HG03280 (cell line): ENCODE measurements around the gene RNF125.
"Not testable (repeated sequence)": the region's sequence is repeated elsewhere in the genome, so short reads cannot be mapped to it uniquely, and the experiment has no call there.

Experiments used
- ATAC-seq: cut with Tn5 transposase; IDR thresholded peaks from one replicate; pipeline ENCODE4 v1.9.1; 2021; ENCODE audit warnings: mild to moderate bottlenecking, moderate library complexity; ENCODE audit not compliant: unreplicated experiment

RNF125 gene

DNA sequence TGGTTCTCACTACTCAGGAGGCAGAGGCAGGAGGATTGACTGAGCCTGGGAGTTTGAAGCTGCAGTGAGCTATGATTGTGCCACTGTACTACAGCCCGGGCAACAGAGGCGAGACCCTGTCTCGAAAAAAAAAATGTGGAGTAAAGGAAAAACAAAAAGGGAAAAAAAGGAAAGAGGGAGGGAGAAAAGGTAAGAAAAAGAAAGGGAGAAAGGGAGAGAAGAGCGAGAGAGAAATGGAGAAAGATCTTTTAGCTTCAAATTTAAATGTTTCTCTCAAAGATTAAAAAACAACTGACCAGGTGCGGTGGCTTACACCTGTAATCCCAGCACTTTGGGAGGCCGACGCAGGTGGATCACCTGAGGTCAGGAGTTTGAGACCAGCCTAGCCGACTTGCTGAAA, 65.2 kb downstream of the RNF125 start:
- no peak for ATAC-seq

DNA sequence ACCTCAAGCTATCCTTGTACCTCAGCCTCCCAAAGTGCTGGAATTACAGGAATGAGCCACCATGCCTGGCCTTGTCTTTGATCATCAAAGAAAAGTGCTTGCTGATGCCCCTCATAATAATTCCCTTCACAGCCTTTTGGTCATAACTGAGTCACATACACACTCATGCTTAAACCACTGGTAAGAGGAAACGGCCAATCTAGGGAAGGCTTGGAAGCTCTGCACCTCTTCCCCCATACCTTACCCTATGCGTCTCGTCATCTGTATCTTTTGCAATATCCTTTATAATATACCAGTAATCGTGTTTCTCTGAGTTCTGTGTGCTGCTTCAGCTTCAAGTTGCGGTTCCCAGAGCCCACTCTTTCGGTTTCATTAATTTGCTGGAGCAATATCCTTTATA, 68.3 kb downstream of the RNF125 start:
- no peak for ATAC-seq

DNA sequence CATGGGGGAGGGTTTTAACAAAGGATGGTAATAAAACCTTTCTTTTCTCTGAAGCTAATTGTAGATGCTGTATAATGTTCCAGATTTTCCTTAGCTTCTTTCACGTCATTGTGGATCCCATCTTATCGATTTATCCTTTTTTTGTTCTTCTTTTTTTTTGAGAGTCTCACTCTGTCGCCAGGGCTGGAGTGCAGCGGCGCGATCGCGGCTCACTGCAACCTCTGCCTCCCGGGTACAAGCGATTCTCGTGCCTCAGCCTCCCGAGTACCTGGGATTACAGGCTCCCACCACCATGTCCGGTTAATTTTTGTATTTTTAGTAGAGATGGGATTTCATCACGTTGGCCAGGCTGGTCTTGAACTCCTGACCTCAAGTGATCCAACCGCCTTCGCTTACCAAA, 72.2 kb downstream of the RNF125 start:
- ATAC-seq, result not testable (repeated sequence)

DNA sequence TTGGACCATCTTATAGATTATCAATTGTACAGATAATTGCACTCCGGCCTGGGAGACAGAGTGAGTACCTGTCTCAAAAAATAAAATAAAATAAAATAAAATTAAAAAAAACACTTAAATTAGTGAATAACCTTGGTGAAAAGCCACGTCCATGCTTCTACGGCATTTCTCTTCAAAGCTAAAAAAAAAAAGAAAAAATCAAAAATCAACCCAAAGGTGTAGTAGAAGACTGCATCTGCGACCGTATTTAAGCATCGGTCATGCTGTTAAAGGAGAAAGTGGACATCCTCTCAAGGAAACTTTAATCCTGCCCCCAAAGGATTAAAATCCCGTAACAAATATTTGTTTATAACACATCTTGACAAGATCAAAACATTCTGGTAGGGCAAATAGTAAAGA, 72.7 kb downstream of the RNF125 start:
- ATAC-seq, result no peak

DNA sequence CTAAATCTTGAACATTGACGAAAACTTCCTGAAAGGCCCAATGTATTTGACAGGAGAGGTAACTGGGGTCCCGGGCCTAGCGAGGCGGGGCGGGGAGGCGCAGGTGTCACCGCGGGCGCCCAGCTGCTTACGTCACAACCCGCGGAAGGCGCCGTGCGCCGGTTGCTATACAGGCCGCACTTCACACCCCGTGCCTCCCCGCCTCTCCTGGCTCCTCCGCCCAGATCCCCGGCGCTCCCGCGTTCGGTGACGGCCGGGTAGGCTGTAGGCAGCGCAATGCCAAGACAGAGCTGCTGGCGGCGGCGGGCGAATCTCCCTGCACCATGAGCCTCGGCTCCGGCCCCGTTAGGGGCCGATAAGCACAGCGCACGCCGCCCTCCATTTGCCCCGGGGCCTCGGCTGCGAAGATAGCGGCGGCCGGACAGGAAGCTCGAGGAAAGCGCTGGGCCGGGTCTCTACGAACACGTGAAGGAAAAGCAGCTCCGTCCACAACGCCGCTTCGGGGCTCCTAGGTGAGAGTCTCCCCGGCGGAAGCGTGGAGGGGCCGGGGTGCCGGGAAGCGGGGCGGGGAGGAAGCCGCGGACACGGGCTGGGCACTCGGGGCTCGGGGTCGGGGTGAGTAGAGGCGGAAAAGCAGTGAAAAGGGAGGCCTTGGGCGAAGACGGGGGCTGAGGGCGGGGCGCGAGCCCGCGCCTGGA, 73.2 kb downstream of the RNF125 start, which contains the start of gene RNF138:
TSS of gene RNF138 (plus strand) at position 151 of the 698 bp plus-strand sequence. CDS start 903 bp downstream, outside the sequence.
- ATAC-seq, result peak; percentile 53

DNA sequence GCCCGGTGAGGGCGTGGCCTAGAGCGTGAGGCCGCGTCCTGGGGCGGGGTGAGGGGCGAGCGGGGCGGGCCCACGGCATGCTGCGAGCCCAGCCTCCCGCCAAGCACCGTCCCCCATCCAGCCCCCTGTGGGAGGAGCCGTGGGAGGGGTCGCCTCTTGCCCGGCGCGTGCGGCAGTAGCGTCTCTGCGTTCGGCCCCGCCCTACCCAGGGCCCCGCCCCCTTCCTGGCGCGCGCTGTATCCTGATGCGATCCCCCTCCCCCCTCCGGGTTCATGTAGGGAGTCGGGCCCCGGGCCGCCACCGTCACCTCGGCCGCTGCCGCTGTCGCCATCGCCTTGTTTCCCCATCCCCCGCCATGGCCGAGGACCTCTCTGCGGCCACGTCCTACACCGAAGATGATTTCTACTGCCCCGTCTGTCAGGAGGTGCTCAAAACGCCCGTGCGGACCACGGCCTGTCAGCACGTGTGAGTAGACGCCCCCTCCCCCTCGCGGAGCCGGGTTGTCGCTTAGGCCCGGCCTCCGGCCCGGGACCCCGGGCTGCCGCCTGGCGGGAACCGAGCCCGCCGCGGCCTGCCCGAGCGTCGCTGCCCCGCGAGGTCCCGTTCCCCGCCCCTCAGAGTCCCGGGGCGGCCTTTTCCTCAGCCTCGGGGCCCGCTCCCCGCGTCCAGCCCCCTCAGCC, 73.9 kb downstream of the RNF125 start:
- ATAC-seq, result peak; percentile 89

DNA sequence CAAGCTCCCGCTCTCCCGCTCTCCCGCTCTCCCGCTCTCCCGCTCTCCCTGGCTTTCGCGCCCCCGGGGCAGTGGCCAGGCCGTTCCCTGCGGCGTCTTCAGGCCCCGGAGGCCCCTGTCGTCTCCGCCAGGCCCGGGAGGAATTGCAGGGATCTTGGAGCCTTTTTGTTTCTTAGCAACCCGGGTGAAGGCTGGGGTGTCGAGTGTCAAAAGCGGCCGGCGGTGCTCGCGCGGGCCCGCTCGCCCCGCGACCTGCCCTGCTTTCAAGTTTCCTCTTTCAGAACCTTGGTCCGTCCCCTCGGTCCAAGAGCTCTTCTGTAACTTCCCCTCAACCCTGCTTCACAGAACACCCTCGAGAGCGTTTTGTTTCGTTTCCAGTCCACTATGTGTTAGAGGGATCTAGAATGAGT, 74.5 kb downstream of the RNF125 start:
- ATAC-seq, result peak; percentile 26

DNA sequence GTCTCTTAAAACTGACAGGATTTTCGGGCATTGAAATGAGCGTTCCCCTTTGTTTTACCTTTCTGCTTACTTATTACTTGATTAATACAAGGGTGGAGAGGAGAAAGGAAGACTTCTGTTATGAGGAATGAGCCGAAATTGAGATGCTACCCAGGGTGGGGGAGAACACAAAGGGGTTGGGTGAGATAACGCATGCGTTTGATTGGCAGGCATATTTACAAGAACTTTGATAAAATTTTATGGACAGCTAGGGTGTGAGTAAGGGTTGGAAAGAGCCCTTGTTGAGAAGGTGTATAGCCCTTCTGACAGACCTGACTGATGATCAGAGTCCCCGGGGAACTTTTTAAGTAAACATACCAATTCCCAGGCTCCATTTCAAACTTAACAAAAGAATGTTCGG, 74.9 kb downstream of the RNF125 start:
- no peak for ATAC-seq

DNA sequence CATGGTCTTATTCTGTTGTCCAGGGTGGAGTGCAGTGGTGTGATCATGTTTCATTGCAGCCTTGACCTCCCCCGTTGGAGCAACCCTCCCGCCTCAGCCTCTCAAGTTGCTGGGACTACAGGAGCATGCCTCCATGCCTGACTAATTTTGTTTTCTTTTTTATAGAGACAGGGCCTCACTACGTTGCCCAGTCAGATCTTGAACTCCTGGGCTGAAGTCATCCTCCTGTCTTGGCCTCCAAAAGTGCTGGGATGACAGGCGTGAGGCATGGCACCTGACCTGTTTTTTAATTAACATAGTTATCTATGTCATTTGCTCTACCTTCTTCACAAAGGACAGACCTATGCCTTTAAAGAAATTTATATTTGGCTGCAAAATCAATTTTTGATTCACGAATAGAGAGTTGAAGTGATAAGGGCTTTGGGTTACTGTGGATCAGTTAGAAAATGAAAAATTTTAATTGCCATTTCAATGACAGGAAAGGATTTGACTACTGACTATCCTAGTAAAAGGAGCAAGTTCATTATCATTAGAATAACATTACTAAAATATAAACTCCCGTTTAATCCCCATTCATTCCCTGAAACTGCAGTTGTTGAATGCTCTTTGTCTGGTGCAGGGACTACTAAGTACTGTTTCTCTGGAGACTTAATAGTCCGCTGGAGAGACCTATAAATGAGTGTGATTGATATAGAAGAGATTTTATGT, 76.7 kb downstream of the RNF125 start:
- ATAC-seq, result no peak

DNA sequence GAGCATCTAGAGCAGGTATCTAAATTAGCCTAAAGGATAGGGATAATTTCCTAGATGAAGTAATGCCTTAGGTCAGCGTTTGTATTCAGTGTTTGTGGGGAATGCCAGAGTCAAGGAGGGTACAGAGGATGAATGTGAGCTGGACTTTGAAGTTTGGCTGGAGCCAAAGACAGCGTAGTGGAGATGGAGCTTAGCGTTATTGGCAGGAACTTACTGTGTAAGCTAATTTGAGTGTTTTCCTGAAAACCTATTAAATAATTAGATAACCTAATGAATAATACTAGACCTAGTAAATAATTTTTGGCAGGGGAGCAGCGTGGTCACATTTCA, 77.2 kb downstream of the RNF125 start:
- ATAC-seq, result no peak

DNA sequence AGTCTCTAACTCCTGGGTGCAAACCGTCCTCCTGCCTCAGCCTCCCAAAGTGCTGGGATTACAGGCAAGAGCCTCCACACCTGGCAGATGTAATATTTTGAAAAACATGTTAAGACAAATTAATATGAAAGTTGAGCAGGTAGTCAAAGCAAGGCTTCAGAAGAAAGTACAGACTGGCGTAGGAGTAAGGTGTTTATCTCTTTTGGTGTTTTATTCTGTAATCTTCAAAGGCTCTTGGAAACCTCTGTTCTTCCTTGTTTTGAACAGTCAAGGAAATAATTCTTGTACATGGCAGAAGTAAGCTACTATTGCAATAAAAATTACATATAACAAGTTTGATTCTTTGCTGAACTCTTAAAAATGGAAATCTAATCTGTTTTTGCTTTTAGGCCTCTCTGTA, 78.3 kb downstream of the RNF125 start:
- ATAC-seq, result no peak

DNA sequence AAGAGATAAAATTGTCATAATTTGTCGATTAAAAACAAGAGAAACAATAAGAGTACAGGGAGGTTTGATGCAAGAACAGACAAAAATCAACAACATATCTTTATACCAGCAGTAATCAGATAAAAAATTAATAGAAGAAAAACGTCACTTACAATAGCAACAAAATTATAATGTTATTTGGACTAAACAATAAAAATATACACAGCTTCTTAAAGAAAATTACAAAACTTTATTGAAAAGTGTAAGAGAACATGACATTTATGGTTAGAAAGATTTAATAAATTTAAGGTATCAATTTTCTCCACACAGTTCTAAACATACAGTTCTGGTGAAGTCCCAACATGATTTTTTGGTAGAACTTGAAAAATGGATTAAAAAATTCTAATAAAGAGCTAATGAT, 85.9 kb downstream of the RNF125 start:
- no peak for ATAC-seq

DNA sequence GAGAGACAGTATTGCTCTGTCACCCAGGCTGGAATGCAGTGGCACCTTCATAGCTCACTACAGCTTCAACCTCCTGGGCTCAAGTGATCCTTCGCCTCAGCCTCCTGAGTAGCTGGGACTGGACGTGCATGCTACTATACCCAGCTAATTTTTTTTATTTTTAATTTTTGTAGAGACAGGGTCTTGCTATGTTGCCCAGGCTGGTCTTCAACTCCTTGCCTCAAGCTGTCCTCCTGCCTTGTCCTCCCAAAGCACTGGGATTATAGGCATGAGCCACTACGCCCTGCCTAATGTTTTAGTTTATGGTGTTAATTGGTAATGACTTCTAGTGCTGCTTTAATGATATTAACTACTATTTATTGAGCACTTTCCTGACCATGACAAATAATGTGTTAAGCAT, 91.4 kb downstream of the RNF125 start:
- ATAC-seq, result no peak

DNA sequence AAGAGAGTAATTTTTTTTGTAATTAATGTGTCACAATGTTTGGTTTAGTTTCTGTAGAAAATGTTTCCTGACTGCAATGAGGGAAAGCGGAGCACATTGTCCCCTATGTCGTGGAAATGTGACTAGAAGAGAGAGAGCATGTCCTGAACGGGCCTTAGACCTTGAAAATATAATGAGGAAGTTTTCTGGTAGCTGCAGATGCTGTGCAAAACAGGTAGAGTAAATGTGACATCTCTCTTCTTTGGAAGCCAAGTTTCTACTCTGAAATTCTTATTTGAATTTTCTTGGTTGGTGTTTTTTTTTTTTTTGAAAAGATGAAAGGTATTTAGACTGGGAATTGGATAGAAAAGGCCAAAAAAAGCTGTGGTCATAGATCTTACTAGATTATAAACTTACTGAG, 93.1 kb downstream of the RNF125 start:
- no peak for ATAC-seq

DNA sequence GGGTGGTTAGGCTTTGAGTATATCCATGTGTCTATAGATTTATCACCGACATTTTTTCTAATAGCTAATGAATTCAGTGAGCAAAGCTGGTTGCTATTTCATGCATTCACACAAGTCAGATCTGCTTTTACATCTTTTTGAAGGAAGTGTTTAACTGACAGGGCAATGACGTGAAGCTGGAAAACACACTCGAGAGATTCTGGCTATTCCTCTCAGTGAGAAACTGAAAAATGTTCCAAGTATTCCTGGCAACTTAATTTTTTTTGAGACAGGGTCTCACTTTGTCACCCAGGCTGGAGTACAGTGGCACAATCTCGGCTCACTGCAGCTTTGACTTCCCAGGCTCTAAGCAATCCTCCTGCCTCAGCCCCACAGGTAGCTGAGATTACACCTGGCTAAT, 94.2 kb downstream of the RNF125 start:
- no peak for ATAC-seq

DNA sequence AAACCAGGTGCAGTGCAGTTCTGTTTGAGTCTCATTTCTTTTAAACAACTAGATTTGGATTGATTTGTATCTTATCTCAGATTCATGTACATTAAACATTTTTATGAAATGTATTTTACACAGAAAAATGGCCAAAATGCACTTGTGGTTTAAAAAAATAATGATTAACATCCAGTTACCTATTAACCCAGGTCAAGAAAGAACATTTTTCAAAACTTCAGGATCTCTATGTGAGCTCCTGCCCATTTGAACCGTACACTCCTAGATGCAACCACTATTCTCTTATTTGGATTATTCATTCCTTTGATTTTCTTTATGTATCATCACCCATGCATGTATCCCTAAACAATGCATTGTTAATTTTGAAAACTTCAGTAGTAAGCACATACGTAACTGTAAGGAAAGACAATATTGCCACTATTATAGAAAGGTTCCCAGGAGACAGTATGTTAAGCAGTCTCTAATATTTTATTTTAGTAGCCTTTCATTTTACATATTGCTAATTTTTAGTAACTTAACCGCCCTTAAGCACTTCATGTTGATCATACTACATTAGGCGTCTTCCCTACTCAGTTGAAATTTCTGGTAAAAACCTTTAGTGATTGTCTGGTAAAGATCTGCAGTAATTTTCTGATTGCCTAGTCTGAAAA, 95.8 kb downstream of the RNF125 start:
- no peak for ATAC-seq

DNA sequence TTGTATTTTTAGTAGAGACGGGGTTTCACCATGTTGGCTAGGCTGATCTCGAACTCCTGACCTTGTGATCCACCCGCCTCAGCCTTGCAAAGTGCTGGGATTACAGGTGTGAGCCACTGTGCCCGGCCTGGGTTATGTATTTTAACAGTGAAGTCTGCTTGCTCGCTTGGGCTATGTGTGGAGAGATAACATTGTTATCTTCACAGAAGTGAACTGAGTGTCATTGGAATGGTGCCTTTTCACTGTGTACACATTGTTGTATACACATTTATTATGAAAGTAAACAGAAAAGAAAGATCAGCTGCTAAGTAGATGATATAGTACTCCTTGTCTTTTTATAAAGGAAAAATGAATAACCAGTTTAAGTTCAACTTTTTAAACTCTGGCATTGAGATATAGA, 103.4 kb downstream of the RNF125 start:
- ATAC-seq, result no peak
